Fibroblast of lung (primary cell): Measurements from ENCODE around the gene CTDSP2. TPM values are rescaled to one million over a fixed set of nuclear protein-coding genes. Genes with fewer than 3 reads are reported as not detected.

Experiments
- DNase-seq, 2 donors: peaks; one replicate each; pipeline versions ENCODE4 v3.0.0 to v3.0.0-alpha.2; 2010; ENCODE audit warnings: low read depth in 2 of 2
- H2AFZ ChIP-seq: 2 replicates; pipeline ENCODE4 v1.5.1; 2012; ENCODE audit warnings: low read length, control low read depth, inconsistent platforms
- H3K27ac ChIP-seq: 2 replicates; pipeline ENCODE4 v1.5.1; 2011; ENCODE audit warnings: low read length, control low read depth; ENCODE audit not compliant: insufficient read depth
- H3K27me3 ChIP-seq: 2 replicates; pipeline ENCODE4 v1.5.1; 2011; ENCODE audit warnings: mild to moderate bottlenecking, low read length; ENCODE audit not compliant: control insufficient read depth, insufficient read depth
- H3K36me3 ChIP-seq: 2 replicates; pipeline ENCODE4 v1.5.1; 2011; ENCODE audit warnings: low read length; ENCODE audit not compliant: control insufficient read depth, insufficient read depth
- H3K4me1 ChIP-seq: 2 replicates; pipeline ENCODE4 v1.5.1; 2011; ENCODE audit warnings: low read length; ENCODE audit not compliant: control insufficient read depth, insufficient read depth; ENCODE audit errors: extremely low read depth
- H3K4me2 ChIP-seq: 2 replicates; pipeline ENCODE4 v1.5.1; 2011; ENCODE audit warnings: low read length, control low read depth; ENCODE audit not compliant: insufficient read depth; ENCODE audit errors: extremely low read depth
- H3K4me3 ChIP-seq, 4 experiments: fragments of 200-600 bp in 1 of 4; sonication (generic) in 1 of 4; replicated peaks in 1 of 4; 2 replicates each; pipeline ENCODE4 v1.5.1; 2011 to 2016; ENCODE audit warnings: low read length in 4 of 4, low read depth in 3 of 4, mild to moderate bottlenecking in 3 of 4, control low read depth in 2 of 4, inconsistent platforms in 1 of 4, mixed read lengths in 1 of 4; ENCODE audit not compliant: insufficient read depth in 1 of 4; ENCODE audit errors: control extremely low read depth in 1 of 4
- H3K79me2 ChIP-seq: 2 replicates; pipeline ENCODE4 v1.5.1; 2012; ENCODE audit warnings: mild to moderate bottlenecking, low read length, inconsistent platforms; ENCODE audit not compliant: control insufficient read depth, insufficient read depth
- H3K9ac ChIP-seq: 2 replicates; pipeline ENCODE4 v1.5.1; 2011; ENCODE audit warnings: mild to moderate bottlenecking, low read length, control low read depth; ENCODE audit not compliant: insufficient read depth
- H3K9me3 ChIP-seq: 2 replicates; pipeline ENCODE4 v1.5.1; 2012; ENCODE audit warnings: low read depth, low read length; ENCODE audit not compliant: control insufficient read depth, insufficient read depth
- H4K20me1 ChIP-seq: 2 replicates; pipeline ENCODE4 v1.5.1; 2011; ENCODE audit warnings: low read length; ENCODE audit not compliant: control insufficient read depth, insufficient read depth; ENCODE audit errors: extremely low read depth
- EZH2 ChIP-seq: IDR thresholded peaks from 2 replicates; pipeline ENCODE4 v1.5.1; 2012; ENCODE audit warnings: low read length, control low read depth, mild to moderate bottlenecking; ENCODE audit errors: missing control alignments
- polyA plus RNA-seq, 2 donors: library from polyadenylated mRNA; depleted of rRNA in 1 of 2; stranded (reverse) in 1 of 2; unstranded in 1 of 2; fragments of >200 nt; gene quantifications; 2 replicates each; pipeline ENCODE4 v1.2.1, GENCODE V29; 2011 to 2012; ENCODE audit warnings: missing spikeins in 1 of 2
- total RNA-seq: library from RNA; depleted of rRNA; stranded (reverse); fragments of >200 nt; gene quantifications from 2 replicates; pipeline ENCODE4 v1.2.1, GENCODE V29; 2014
- TF ChIP-seq, protein P1 (sequence below), 2 donors: IDR thresholded peaks in 1 of 2; conservative IDR thresholded peaks in 1 of 2; 1 replicate in 1 of 2; 2 replicates in 1 of 2; pipeline ENCODE4 v1.5.1; 2011 to 2012; ENCODE audit warnings: low read length in 2 of 2, control low read depth in 1 of 2, inconsistent platforms in 1 of 2, low read depth in 1 of 2, mild to moderate bottlenecking in 1 of 2

The CTDSP2 gene
- total and polyA plus RNA-seq, 2 donors (not counting 1 experiment from before 2014, with no cell fraction given), result 92.0 to 208 TPM

DNA sequence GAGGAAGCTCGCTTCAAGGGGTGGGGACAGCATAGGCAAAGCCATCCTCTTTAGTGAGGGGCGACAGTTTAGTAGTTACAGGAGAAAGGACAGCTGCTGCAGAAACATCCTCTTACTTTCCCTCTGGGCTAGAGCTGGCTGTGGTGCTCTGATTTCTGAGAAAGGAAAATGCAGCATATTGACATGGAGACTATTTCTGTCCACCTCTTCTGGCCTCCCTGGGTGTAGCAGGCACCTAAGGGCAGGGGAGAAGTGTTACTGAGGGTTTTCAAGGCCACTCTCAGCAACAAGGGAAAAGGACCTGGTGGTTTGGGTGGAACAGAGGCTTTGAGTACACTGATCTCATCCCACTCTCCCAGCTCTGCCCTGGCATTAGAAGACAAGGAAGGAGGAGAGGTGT, 40.0 kb upstream of the CTDSP2 start:
- Histone ChIP-seq H3K79me2 (no peaks in the 10 kb centered on the region), H3K4me1 (peaks cover 28% of the 10 kb centered on the region), H3K4me3 (no peak overlapping the region), H3K4me2 (no peak overlapping the region), H3K36me3 (no peaks in the 10 kb centered on the region), H3K9ac (no peak overlapping the region), H2AFZ (peak overlapping the region; percentile 36), H3K27ac (no peak overlapping the region), H4K20me1 (no peaks in the 10 kb centered on the region), H3K27me3 (no peaks in the 10 kb centered on the region), H3K9me3 (no peaks in the 10 kb centered on the region)
- DNase-seq, result no peak
- no peak for TF ChIP-seq EZH2
- TF ChIP-seq, protein P1, sequence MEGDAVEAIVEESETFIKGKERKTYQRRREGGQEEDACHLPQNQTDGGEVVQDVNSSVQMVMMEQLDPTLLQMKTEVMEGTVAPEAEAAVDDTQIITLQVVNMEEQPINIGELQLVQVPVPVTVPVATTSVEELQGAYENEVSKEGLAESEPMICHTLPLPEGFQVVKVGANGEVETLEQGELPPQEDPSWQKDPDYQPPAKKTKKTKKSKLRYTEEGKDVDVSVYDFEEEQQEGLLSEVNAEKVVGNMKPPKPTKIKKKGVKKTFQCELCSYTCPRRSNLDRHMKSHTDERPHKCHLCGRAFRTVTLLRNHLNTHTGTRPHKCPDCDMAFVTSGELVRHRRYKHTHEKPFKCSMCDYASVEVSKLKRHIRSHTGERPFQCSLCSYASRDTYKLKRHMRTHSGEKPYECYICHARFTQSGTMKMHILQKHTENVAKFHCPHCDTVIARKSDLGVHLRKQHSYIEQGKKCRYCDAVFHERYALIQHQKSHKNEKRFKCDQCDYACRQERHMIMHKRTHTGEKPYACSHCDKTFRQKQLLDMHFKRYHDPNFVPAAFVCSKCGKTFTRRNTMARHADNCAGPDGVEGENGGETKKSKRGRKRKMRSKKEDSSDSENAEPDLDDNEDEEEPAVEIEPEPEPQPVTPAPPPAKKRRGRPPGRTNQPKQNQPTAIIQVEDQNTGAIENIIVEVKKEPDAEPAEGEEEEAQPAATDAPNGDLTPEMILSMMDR (conservative IDR thresholded peaks at IDR 0.05 in 1 of 2, IDR thresholded peaks at IDR 0.05 in 1 of 2; ENCODE audit: low read depth in 1 of 2, low read length in 2 of 2), result no peak

DNA sequence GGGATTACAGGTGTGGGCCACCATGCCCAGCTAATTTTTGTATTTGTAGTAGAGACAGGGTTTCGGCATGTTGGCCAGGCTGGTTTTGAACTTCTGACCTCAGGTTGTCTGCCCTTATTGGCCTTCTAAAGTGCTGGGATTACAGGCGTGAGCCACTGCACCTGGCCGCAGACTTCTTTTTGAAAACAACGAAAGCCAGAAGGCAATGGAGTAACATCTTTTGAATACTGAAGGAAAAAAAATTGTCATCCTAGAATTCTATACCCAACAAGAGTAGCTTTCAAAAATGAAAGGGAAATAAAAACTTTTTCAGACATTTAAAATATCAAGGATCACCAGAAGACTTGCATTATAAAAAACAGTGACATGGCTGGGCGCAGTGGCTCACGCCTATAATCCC, 38.7 kb upstream of the CTDSP2 start:
- no peak overlapping the region for H3K9ac ChIP-seq
- H3K4me2 ChIP-seq, result no peak overlapping the region
- H3K4me1 ChIP-seq, result peaks cover 30% of the 10 kb centered on the region
- no peaks in the 10 kb centered on the region for H3K79me2 ChIP-seq
- H2AFZ ChIP-seq, result no peak overlapping the region
- H3K9me3 ChIP-seq, result no peaks in the 10 kb centered on the region
- H4K20me1 ChIP-seq, result no peaks in the 10 kb centered on the region
- H3K27ac ChIP-seq, result no peak overlapping the region
- no peaks in the 10 kb centered on the region for H3K27me3 ChIP-seq
- TF ChIP-seq EZH2, result no peak
- TF ChIP-seq, protein P1 (conservative IDR thresholded peaks at IDR 0.05 in 1 of 2, IDR thresholded peaks at IDR 0.05 in 1 of 2; ENCODE audit: low read depth in 1 of 2, low read length in 2 of 2), result no peak
- no peak overlapping the region for H3K4me3 ChIP-seq
- H3K36me3 ChIP-seq, result no peaks in the 10 kb centered on the region
- DNase-seq, result no peak

DNA sequence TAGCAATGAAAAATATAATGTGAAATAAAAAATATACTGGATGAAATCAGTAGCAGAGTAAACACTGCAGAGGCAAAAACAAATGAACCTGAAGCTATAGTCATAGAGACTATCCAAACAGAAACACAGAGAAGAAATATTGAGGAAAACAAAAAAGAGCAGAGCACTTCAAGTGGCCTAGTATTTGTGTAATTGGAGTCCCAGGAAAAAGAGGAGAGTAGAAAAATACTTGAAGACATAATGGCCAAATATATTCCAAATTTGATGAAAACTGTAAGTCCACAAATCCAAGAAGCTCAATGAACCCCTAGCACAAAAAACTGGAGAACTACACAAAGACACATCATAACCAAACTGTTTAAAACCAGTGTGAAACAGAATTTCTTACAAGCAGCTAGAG, 37.2 kb upstream of the CTDSP2 start:
- DNase-seq, result no peak

More for the DNA sequence above, 37.2 kb upstream of the CTDSP2 start:
- Histone ChIP-seq H3K27me3 (no peaks in the 10 kb centered on the region), H3K4me2 (no peak overlapping the region), H3K9me3 (no peaks in the 10 kb centered on the region), H3K4me1 (peaks cover 15% of the 10 kb centered on the region), H2AFZ (no peak overlapping the region), H3K27ac (no peak overlapping the region), H4K20me1 (no peaks in the 10 kb centered on the region), H3K9ac (no peak overlapping the region), H3K79me2 (no peaks in the 10 kb centered on the region), H3K36me3 (no peaks in the 10 kb centered on the region), H3K4me3 (no peak overlapping the region)
- TF ChIP-seq, protein P1 (conservative IDR thresholded peaks at IDR 0.05 in 1 of 2, IDR thresholded peaks at IDR 0.05 in 1 of 2; ENCODE audit: low read depth in 1 of 2, low read length in 2 of 2), result no peak
- no peak for TF ChIP-seq EZH2
